CD4-positive, alpha-beta memory T cell (primary cell): ENCODE data around the gene ATF7. TPM values are rescaled to one million over a fixed set of nuclear protein-coding genes. Genes with fewer than 3 reads are reported as not detected.

Experiments used
- CTCF ChIA-PET: fragments of 350-600 bp; sonication (Branson Sonifier 250); formaldehyde crosslinking; loops from one replicate; lab custom pipeline; 2021; ENCODE audit warnings: inconsistent platforms; ENCODE audit not compliant: partially characterized antibody; lab: Charles Lee
- POLR2A ChIA-PET: fragments of 350-600 bp; sonication (Branson Sonifier 250); formaldehyde crosslinking; loops from one replicate; lab custom pipeline; 2021; ENCODE audit not compliant: partially characterized antibody; lab: Charles Lee
- DNase-seq, 5 donors: peaks; one replicate each; pipeline versions ENCODE4 v3.0.0 to v3.0.0-alpha.2; 2020 to 2022; ENCODE audit warnings: mixed read lengths in 1 of 5
- H3K27ac ChIP-seq: one replicate; pipeline ENCODE4 v1.7.0; 2013; ENCODE audit warnings: low read depth, low read length
- H3K27me3 ChIP-seq: 2 replicates; pipeline ENCODE4 v1.7.0; 2013; ENCODE audit warnings: mild to moderate bottlenecking, low read length, moderate library complexity; ENCODE audit not compliant: insufficient read depth
- H3K36me3 ChIP-seq: 2 replicates; pipeline ENCODE4 v1.7.0; 2013; ENCODE audit warnings: mild to moderate bottlenecking, low read length, moderate library complexity; ENCODE audit not compliant: insufficient read depth
- H3K4me1 ChIP-seq: 2 replicates; pipeline ENCODE4 v1.7.0; 2013; ENCODE audit warnings: mild to moderate bottlenecking, low read length, moderate library complexity; ENCODE audit not compliant: insufficient read depth
- H3K4me3 ChIP-seq, 2 donors: one replicate each; pipeline ENCODE4 v1.7.0; 2013; ENCODE audit warnings: low read length in 2 of 2, mild to moderate bottlenecking in 1 of 2
- H3K9me3 ChIP-seq, 2 donors: one replicate each; pipeline ENCODE4 v1.7.0; 2013; ENCODE audit warnings: low read length in 2 of 2, control low read depth in 1 of 2; ENCODE audit not compliant: control insufficient read depth in 1 of 2
- H3K27ac Mint-ChIP-seq, 7 donors: one replicate each; pipeline ENCODE4 v1.8.0; 2020 to 2021; ENCODE audit warnings: mixed read lengths in 7 of 7, mild to moderate bottlenecking in 6 of 7, inconsistent platforms in 3 of 7, moderate library complexity in 3 of 7
- H3K27me3 Mint-ChIP-seq, 2 donors: one replicate each; pipeline ENCODE4 v1.8.0; 2020 to 2021; ENCODE audit warnings: mixed read lengths in 2 of 2
- H3K36me3 Mint-ChIP-seq, 2 donors: one replicate each; pipeline ENCODE4 v1.8.0; 2020 to 2021; ENCODE audit warnings: mixed read lengths in 2 of 2, inconsistent platforms in 1 of 2, mild to moderate bottlenecking in 1 of 2
- H3K4me1 Mint-ChIP-seq, 4 donors: one replicate each; pipeline ENCODE4 v1.8.0; 2020 to 2021; ENCODE audit warnings: mixed read lengths in 4 of 4, mild to moderate bottlenecking in 1 of 4
- H3K4me3 Mint-ChIP-seq, 8 donors: one replicate each; pipeline ENCODE4 v1.8.0; 2020 to 2021; ENCODE audit warnings: mixed read lengths in 8 of 8, mild to moderate bottlenecking in 7 of 8, moderate library complexity in 6 of 8, inconsistent platforms in 3 of 8
- H3K9me3 Mint-ChIP-seq, 8 donors: one replicate each; pipeline ENCODE4 v1.8.0; 2020 to 2021; ENCODE audit warnings: mixed read lengths in 8 of 8, mild to moderate bottlenecking in 5 of 8, inconsistent platforms in 3 of 8, moderate library complexity in 1 of 8
- intact Hi-C: fragments of 100-400 bp; cut with micrococcal nuclease; formaldehyde crosslinking; loops from one replicate; pipeline ENCODE4 v1.15.1; 2023
- polyA plus RNA-seq, 2 donors: library from polyadenylated mRNA; unstranded; fragments of 300-500 nt; fragmentation: Illumina TruSeq; gene quantifications; one replicate each; pipeline ENCODE4 v1.2.3, GENCODE V29; 2021
- total RNA-seq, 2 experiments: library from RNA; stranded (reverse); gene quantifications; one replicate each; pipeline ENCODE4 v1.2.3, GENCODE V29; 2021

Gene ATF7
- total and polyA plus RNA-seq, 4 experiments from 2014 or later: 16.3 to 35.8 (median 21.6) TPM

DNA sequence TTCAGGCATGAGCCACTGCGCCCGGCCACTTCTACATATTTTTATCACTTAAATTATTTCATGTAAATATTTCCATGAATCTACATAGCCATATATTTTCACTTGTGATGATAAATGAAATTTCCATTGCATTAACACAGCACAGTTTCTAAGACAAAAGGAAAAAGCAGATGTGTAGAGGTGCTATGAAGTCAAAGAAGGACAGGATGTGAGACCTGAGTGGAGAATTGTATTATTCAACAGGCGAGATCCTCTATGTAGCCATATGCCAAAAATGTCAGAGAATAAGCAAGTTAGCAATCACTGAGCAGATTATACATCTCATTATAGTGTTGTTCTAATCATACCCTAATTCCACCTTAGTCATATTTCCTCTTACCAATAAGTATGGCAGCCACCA, 38.1 kb downstream of the ATF7 start:
- Histone ChIP-seq H3K27me3 (no peaks in the 10 kb centered on the region), H3K9me3 (no peaks in the 10 kb centered on the region), H3K4me3 (no peak overlapping the region), H3K4me1 (no peaks in the 10 kb centered on the region), H3K36me3 (no peaks in the 10 kb centered on the region), H3K27ac (no peak overlapping the region)
- H3K36me3 Mint-ChIP-seq: peaks cover 6 to 8% of the 10 kb centered on the region in 2 donors
- ChIA-PET CTCF (no interaction called here), POLR2A (no interaction called here)
- no peaks in the 10 kb centered on the region for H3K9me3 Mint-ChIP-seq
- peak overlapping the region in 1 of 7 donors; percentile 77 for H3K27ac Mint-ChIP-seq
- no peaks in the 10 kb centered on the region for H3K27me3 Mint-ChIP-seq
- DNase-seq: no peak
- peaks cover 13 to 30% (median 26%) of the 10 kb centered on the region in 4 donors for H3K4me1 Mint-ChIP-seq
- no peak overlapping the region for H3K4me3 Mint-ChIP-seq
- intact Hi-C loops: no loop called here

GRCh38 chr12:53586745-53587144, 39.4 kb downstream of the ATF7 start:
- H3K27me3 Mint-ChIP-seq: no peaks in the 10 kb centered on the region
- H3K27ac ChIP-seq: no peak overlapping the region
- H3K4me1 ChIP-seq: no peaks in the 10 kb centered on the region
- no peaks in the 10 kb centered on the region for H3K9me3 ChIP-seq
- ChIA-PET POLR2A (no interaction called here), CTCF (no interaction called here)
- DNase-seq: no peak
- no peak overlapping the region for H3K4me3 ChIP-seq
- H3K9me3 Mint-ChIP-seq: no peaks in the 10 kb centered on the region
- intact Hi-C loops: no loop called here
- H3K27me3 ChIP-seq: no peaks in the 10 kb centered on the region
- no peaks in the 10 kb centered on the region for H3K36me3 ChIP-seq
- peak overlapping the region in 2 of 7 donors; percentile 10 to 29 for H3K27ac Mint-ChIP-seq
- H3K4me3 Mint-ChIP-seq: peak overlapping the region in 1 of 8 donors; percentile 43
- peaks cover 4 to 8% of the 10 kb centered on the region in 2 donors for H3K36me3 Mint-ChIP-seq
- H3K4me1 Mint-ChIP-seq: peaks cover 13 to 30% (median 24%) of the 10 kb centered on the region in 4 donors

DNA sequence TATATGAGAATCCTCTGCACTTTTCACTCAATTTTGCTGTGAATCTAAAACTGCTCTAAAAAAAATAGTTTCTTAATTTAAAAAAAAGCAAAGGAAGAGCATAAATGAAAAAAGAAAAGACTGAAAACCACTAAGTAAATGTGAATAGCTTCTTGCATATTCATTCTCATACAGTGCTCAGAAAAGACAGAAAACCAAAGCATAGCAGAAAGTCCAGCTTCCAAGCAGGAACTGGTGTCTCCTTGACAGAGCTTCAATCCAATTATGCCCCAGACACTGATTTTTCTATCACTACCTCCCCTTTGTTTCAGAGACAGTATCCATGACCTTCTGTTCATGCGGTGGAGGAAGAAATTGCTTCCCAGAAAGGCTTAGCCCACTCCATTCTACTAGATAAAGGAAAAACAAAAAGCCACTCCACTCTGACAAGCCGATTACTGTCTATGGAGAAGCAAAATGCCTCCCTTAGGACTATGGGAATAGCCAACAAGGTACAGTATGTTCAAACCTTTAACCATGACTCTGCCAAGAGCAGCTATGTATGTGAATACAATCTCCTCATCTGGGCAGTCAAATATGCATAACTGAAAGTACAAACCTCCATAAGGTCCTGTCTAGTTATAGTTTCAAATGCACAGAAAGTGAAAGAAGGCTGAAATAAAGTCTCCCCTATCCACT, 40.6 kb downstream of the ATF7 start:
- Mint-ChIP-seq H3K27ac (peak overlapping the region in 4 of 7 donors; percentile 46 to 78 (median 54)), H3K4me3 (no peak overlapping the region), H3K27me3 (no peaks in the 10 kb centered on the region), H3K36me3 (peaks cover 4 to 13% of the 10 kb centered on the region in 2 donors), H3K9me3 (no peaks in the 10 kb centered on the region), H3K4me1 (peaks cover 11 to 25% (median 22%) of the 10 kb centered on the region in 4 donors)
- intact Hi-C loops: no loop called here
- no peak for DNase-seq
- Histone ChIP-seq H3K9me3 (no peaks in the 10 kb centered on the region), H3K27me3 (no peaks in the 10 kb centered on the region), H3K4me3 (no peak overlapping the region), H3K4me1 (no peaks in the 10 kb centered on the region), H3K27ac (no peak overlapping the region), H3K36me3 (no peaks in the 10 kb centered on the region)
- ChIA-PET POLR2A (no interaction called here), CTCF (no interaction called here)

GRCh38 chr12:53579545-53579955, 46.6 kb downstream of the ATF7 start:
- H3K36me3 Mint-ChIP-seq: peaks cover 12 to 27% of the 10 kb centered on the region in 2 donors
- H3K4me1 Mint-ChIP-seq: peaks cover 5 to 16% (median 12%) of the 10 kb centered on the region in 4 donors
- no peaks in the 10 kb centered on the region for H3K9me3 Mint-ChIP-seq
- intact Hi-C loops: no loop called here
- Histone ChIP-seq H3K27me3 (no peaks in the 10 kb centered on the region), H3K4me1 (no peaks in the 10 kb centered on the region), H3K9me3 (no peaks in the 10 kb centered on the region), H3K4me3 (no peak overlapping the region), H3K27ac (no peak overlapping the region), H3K36me3 (no peaks in the 10 kb centered on the region)
- no peak for DNase-seq
- ChIA-PET CTCF (no interaction called here), POLR2A (no interaction called here)
- no peaks in the 10 kb centered on the region for H3K27me3 Mint-ChIP-seq
- peak overlapping the region in 1 of 7 donors; percentile 25 for H3K27ac Mint-ChIP-seq
- no peak overlapping the region for H3K4me3 Mint-ChIP-seq

DNA sequence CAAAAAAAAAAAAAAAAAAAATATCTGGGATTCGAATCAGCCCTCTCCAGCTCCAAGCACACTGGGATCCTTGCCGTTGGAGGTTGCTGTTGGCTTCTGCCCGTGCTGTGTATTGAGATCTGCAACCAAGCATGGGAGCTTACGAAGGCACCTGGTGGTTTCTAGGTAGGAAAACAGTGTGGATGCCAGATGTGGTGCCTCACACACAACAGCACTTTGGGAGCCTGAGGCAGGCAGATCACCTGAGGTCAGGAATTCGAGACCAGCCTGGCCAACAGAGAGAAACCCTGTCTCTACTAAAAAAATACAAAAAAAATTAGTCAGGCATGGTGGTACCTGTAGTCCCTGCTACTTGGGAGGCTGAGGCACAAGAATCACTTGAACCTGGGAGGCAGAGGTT, 47.4 kb downstream of the ATF7 start:
- H3K27me3 ChIP-seq: no peaks in the 10 kb centered on the region
- intact Hi-C loops: no loop called here
- ChIA-PET CTCF (interaction anchor here (0.6 to 0.7 kb wide), 2 partner anchors 169 to 234 kb away, joined by 3 read pairs; no protein-coding TSS in a partner anchor), POLR2A (interaction anchor here (0.6 kb wide), 1 partner anchor 9 kb away, joined by 3 read pairs; no protein-coding TSS in a partner anchor)
- Mint-ChIP-seq H3K9me3 (no peaks in the 10 kb centered on the region), H3K27ac (no peak overlapping the region), H3K4me1 (peaks cover 5 to 16% (median 12%) of the 10 kb centered on the region in 4 donors), H3K4me3 (no peak overlapping the region), H3K27me3 (no peaks in the 10 kb centered on the region), H3K36me3 (peaks cover 10 to 25% of the 10 kb centered on the region in 2 donors)
- no peaks in the 10 kb centered on the region for H3K36me3 ChIP-seq
- no peak overlapping the region for H3K4me3 ChIP-seq
- H3K9me3 ChIP-seq: no peaks in the 10 kb centered on the region
- no peak for DNase-seq
- no peak overlapping the region for H3K27ac ChIP-seq
- H3K4me1 ChIP-seq: no peaks in the 10 kb centered on the region

DNA sequence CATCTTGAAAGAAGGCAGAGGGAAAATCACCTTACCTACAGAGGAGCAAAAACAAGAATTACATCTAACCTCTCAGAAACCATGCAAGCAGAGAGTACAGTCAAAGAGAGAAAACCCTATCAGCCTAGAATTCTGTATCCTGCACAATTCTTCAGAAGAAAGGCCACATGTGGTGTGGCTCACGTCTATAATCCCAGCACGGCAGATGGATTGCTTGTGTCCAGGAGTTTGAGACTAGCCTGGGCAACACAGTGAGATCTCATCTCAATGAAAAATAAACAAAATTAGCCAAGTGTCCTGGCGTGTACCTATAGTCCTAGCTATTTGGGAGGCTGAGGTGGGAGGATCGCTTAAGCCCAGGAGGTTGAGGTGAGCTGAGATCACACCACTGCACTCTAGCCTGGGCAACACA, 48.2 kb downstream of the ATF7 start:
- Histone ChIP-seq H3K27ac (no peak overlapping the region), H3K4me1 (no peaks in the 10 kb centered on the region), H3K4me3 (no peak overlapping the region), H3K27me3 (no peaks in the 10 kb centered on the region), H3K9me3 (no peaks in the 10 kb centered on the region), H3K36me3 (no peaks in the 10 kb centered on the region)
- intact Hi-C loops: no loop called here
- CTCF ChIA-PET: interaction anchor here (0.7 kb wide), 1 partner anchor 169 kb away, joined by 3 read pairs; no protein-coding TSS in a partner anchor
- POLR2A ChIA-PET: no interaction called here
- peaks cover 10 to 22% of the 10 kb centered on the region in 2 donors for H3K36me3 Mint-ChIP-seq
- H3K4me1 Mint-ChIP-seq: peaks cover 5 to 16% (median 9%) of the 10 kb centered on the region in 4 donors
- DNase-seq: no peak
- no peak overlapping the region for H3K4me3 Mint-ChIP-seq
- peak overlapping the region in 2 of 7 donors; percentile 36 to 41 for H3K27ac Mint-ChIP-seq
- H3K9me3 Mint-ChIP-seq: no peaks in the 10 kb centered on the region
- no peaks in the 10 kb centered on the region for H3K27me3 Mint-ChIP-seq

DNA sequence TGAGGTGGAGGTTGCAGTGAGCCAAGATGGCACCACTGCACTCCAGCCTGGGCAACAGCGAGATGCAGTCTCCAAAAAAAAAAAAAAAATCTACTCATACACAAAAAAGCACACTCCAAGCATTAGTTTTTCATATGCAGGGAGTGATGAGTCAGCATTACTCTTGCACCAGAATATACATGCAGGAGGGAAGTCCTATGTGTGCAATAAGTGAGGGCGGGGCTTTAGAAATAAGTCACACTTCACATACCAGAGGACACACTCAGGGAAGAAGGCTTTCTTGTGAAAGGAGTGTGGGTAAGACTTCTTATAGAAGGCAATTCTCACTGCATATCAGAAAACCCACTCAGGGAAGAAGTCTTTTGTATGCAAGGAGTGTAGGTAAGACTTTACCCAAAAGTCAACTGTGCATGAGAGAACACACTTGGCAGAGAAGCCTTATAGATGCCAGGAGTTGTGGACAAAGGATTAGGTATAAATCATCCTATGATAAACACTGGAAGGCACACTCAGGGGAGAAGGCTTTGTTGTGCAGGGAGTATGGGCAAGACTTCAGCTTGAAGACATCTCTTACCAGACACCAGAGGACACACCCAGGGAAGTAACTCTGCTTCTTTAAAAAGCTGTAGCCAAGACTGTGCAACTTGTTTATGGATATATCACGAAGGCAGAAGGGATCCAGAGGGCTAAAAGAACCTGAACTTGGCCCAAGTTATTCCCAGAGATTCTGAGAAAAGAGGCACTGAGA, 50.5 kb downstream of the ATF7 start:
- no peaks in the 10 kb centered on the region for H3K36me3 ChIP-seq
- no peak for DNase-seq
- H3K27me3 ChIP-seq: no peaks in the 10 kb centered on the region
- Mint-ChIP-seq H3K4me1 (peaks cover 14 to 34% (median 17%) of the 10 kb centered on the region in 4 donors), H3K27ac (peak overlapping the region in 1 of 7 donors; percentile 9), H3K9me3 (no peaks in the 10 kb centered on the region), H3K4me3 (no peak overlapping the region), H3K27me3 (no peaks in the 10 kb centered on the region), H3K36me3 (peaks cover 14 to 20% of the 10 kb centered on the region in 2 donors)
- intact Hi-C loops: no loop called here
- no peak overlapping the region for H3K27ac ChIP-seq
- no peak overlapping the region for H3K4me3 ChIP-seq
- POLR2A ChIA-PET: no interaction called here
- CTCF ChIA-PET: interaction anchor here (1.1 kb wide), 1 partner anchor 32 kb away, joined by 3 read pairs; no protein-coding TSS in a partner anchor
- peaks cover 9% of the 10 kb centered on the region for H3K4me1 ChIP-seq
- H3K9me3 ChIP-seq: no peaks in the 10 kb centered on the region
